DLD1 (cell line): Measurements from ENCODE around the gene AGBL5.
"Not testable (repeated sequence)": the region's sequence is repeated elsewhere in the genome, so short reads cannot be mapped to it uniquely, and the experiment has no call there.

ENCODE experiments used
- in situ Hi-C: cut with HindIII; loops from 2 replicates; pipeline ENCODE4 v1.10.0; 2017; ENCODE audit warnings: low sequenced_read_pairs

The AGBL5 gene

GRCh38 chr2:27110603-27111352 lies 59.3 kb downstream of the AGBL5 start:
- in situ Hi-C loops, result not testable (repeated sequence)

GRCh38 chr2:27111392-27112078 lies 60.1 kb downstream of the AGBL5 start:
- in situ Hi-C loops, result not testable (repeated sequence)

GRCh38 chr2:27115519-27115918 lies 64.1 kb downstream of the AGBL5 start:
- in situ Hi-C loops, result no loop called here

GRCh38 chr2:27117995-27118524 lies 66.6 kb downstream of the AGBL5 start:
- in situ Hi-C loops, result no loop called here

GRCh38 chr2:27118525-27119329 lies 67.3 kb downstream of the AGBL5 start, which contains the start of gene CGREF1:
Gene CGREF1 (minus strand): TSS chr2:27119128. CDS start chr2:27104366, 14,762 bp downstream.
- in situ Hi-C loops, result no loop called here

GRCh38 chr2:27119330-27119670 lies 67.8 kb downstream of the AGBL5 start:
- in situ Hi-C loops, result not testable (repeated sequence)
